Glomerular visceral epithelial cell (primary cell): Measurements from ENCODE around the gene ALPG.
"Not testable (repeated sequence)": the region's sequence is repeated elsewhere in the genome, so short reads cannot be mapped to it uniquely, and the experiment has no call there.

Experiments used
- DNase-seq: peaks from one replicate; pipeline ENCODE4 v3.0.0-alpha.2; 2016; ENCODE audit errors: extremely low spot score

Gene ALPG

DNA sequence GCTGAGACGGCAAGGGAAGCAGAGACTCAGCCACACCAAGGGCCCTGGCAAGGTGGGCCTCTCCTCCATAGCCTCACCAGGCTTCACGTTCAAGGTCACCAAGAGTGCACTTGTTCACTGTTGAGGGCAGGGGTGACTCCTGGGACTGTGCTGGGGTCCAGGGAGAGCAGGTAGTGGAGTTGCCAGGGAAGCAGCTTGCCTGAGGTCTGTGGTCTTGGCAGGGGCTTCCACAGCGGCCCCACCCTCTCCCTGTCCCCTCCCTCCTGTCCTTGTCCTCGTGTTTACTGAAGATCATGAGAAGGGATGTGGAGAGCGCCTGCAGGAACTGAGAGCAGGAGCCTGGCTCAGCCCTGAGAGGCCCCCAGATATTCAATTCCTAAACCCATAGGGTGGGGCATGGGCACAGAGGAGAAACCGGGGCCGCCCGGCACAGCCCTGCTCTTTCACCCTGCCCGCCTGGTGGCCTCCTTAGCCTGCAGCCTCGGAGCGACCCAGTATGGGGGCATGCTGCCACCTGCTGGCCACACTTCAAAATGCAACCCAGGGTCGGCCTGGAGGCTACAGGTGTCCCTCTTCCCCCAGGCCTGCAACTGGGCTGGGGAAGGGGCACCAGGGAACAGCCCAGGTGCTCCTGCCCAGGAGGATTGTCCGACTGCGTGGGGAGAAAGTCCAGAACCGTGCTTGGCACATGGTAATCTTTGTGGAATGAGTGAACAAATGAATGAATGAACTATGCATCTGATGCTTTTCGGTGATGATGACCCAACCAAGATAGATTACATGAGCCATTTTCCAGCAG is 33.8 kb downstream of the ALPG start:
- peak; percentile 81 for DNase-seq

DNA sequence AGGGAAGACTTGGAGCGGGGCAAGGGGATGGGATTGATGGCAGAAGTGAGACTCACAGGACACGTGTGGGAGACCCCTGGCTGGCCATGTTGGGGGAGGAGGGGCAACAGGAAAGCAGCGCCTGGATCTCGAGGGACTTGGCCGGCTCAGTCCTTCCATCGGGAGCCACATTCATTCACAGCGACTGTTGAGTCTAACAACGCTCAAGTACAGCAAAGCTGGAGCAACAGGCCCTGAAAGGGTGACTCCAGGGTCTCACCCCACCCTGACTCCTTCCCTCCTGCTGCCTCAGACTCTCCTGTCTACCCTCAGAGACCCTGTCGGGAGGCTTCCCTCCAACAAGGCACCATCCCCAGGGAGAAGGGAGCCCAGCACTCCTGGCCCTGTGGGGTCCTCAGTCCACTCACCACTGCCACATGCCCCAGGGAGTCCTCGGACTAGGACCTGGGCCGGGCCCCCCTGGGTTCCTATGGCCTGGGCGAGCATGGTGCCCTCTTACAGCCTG is 34.6 kb downstream of the ALPG start:
- DNase-seq = no peak

DNA sequence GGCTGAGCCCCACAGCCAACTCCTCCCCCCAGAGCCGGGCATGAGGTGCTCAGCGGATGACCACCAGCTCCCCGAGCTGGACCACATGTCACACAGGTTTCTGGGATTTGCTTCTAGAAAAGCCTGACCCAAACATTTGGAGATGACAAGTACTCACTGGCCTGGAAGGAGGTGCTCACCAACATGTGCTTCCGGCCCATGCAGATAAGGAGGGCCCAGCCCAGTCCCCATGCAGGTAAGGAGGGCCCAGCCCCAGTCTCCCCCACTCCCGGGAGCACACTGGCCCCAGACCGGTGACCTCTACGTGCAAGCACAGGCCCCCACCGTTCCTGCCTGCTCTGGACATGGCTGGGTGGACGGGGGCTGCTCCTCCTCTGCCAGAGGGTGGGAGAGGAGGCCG is 35.3 kb downstream of the ALPG start:
- DNase-seq = not testable (repeated sequence)

DNA sequence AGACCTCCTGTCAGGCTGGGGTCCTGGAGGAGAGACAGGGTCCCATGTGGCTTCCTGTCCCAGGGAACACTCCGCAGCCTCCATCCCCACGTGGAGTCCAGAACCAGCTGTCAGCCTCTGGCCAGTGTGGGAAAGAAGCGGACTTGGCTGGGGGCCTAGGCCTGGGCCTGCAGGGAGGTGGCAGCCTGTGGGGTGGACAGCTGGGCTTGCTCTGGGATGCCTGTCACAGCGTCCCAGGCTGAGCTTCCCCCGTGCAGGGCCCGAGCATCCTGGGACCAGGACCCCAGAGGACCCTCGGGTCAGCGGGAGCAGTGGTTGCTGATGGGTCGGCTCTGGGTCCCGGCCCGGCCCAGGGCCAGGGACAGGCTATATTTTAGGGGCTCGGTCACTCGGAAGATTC is 35.8 kb downstream of the ALPG start:
- not testable (repeated sequence) for DNase-seq

DNA sequence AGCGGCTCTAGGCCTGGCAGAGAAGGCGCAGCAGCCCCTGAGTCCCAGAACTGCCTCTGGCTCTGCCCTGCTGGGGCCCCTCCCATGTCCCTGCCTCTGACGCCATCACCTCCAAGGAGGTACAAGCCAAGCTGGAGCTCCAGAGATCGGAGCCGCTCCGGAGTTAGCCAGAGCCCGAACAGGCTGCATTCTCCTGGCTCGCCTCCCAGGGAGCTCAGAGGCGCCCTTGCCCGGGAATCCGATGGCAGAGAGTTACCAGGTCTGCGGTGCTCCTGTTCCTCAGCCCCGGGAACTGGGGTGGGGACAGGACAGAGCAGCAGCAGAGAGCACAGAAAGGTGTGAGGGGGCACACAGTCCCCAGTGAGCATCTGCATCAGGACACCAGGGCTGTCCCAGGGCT is 36.4 kb downstream of the ALPG start:
- not testable (repeated sequence) for DNase-seq

DNA sequence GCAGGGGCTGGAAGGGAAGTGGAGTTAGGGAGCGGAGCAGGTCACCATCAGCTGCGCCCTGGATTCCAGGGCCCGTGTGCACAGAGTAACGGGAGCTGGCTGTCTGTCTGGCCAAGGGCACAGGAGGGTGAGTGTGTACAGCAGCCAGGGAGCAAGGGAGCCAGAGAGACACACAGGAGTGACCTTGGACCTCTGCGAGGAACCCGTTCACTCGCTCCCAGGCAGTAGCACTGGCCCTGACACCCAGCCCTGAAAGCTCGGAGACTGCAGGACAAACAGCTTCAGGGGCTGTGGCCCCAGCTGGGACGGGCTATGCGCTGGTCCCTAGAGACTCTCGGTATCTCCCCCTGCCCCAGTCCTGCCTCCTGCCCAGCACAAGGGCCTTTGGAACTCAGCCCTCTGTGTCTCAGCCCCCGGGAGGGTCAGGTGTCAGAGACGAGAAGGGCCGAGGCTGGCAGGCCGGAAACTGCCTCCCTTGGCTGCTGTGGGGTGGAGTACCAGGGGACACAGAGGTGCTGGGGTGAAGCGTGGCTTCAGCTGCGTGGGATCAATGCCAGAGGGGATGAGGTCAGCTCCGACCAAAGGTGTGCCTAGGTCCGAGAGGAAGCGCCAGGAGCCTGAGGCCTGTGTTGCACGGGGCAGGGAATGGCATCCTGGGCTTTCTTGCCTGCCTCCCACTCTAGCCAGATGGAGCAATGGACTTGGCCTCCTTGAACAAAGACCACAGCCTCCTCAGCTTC is 37.2 kb downstream of the ALPG start:
- not testable (repeated sequence) for DNase-seq

DNA sequence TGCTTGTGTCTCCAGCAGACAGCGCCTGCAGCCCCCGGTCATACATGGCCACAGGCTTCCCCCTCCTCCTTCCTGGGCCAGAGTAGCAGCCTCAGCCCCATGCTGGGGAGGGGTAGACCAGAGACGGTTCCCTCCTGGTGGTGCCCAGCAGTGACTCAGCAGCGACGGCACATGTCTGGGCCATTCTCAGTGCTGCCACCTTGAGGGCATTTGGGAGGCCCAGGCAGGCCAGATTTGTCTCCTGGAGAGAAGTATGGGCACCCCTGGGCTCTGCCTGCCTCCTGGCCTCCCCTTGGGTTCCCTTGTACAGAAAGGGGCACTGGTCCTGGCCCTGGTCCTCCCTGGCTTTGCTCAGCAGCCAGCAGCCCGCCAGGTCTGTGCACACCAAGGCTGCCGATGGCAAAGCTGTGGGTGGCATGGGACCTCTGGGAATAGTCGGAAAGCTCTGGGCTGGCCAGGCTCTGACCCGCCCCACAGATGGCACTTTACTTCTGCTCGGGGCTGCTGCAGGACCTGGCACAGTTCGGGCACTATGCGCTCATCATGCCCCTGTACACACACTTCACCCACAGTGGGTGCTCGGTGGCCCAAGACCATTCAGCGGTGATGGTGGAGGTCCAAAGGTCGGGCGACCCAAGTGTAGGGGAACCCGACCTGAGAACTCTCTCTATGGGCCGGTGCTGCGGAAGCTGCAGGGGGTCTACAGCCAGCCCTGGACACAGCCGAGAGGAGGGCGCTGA is 37.9 kb downstream of the ALPG start:
- DNase-seq = peak; percentile 60

DNA sequence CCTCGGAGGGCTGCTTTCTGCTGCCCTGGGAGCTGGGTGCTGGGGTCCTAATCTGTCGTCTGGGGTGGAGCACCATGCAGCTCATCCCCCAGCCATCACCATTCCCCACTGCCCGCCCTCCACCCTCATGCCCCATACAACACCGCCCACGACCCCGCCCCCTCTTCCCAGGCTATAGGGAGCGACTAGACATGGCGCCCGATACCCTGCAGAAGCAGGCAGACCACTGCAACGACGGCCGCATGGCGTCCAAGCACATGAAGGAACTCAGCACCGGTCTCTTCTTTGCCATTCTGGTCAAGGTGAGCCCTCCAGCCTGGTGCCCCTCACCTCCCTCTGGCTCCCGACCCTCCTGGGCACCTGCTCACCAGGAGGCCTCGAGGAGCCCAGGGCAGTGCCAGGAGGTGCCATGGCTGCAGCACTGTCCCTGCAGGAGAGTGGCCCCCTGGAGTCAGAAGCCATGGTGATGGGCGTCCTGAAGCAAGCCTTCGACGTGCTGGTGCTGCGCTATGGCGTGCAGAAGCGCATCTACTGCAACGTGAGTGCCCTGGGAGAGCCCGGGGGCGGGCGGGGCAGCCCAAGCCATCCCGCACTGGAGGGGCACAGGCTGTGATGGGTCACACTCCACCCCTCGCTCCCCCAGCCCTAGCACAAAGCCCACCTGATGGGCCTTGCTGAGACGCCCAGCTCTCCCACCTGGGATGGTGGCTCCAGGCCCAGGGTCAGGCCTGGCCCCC is 38.7 kb downstream of the ALPG start:
- DNase-seq = not testable (repeated sequence)

DNA sequence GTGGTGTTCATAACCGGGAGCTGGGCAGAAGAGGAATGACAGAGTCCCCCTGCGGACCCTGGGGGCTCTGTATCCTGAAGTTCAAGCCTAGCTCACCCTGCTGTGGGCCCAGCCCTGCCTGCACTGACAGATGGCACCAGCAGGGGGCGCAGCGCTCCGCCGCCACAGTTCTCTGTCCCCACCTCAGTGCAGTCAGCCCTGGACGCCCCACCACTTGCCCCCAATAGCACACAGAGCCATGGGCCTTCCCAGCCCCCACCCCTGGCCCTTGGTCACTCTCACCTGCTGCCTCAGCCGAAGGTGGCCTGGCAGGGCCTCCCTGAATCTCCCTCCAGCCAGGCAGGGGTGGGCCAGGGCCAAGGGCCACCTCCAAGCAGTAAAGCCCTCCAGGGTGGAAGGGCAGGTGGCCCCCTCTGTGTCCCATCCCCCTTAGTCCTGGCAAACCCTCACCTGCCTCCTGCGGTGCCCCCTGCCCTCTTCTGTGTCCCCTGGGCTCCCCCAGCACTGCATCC is 39.7 kb downstream of the ALPG start:
- DNase-seq = not testable (repeated sequence)

DNA sequence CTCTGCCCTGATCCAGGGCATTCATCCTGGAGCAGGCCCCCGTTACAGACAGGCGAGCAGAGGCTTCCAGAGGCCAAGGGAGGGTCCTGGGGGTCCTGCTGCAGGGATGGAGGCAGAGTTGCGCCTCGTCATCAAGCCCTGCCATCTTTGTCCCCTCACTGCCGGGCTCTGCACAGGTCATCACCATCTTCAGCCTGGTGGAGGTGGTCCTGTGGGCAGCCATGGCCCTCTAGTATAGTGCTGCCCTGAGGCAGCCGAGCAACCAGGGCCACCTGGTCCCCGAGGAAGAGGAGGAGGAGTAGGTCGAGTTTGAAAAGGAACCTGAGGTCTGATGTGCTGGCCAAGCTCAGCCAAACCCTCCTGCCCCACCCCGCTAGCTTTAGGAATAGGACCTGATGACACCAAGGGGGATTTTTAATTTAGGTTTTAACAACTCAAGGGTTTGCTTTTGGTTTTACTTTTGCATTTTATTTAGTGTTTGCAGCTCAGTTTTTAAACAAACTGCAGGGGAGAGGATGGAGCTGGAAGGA is 40.5 kb downstream of the ALPG start:
- DNase-seq = no peak

DNA sequence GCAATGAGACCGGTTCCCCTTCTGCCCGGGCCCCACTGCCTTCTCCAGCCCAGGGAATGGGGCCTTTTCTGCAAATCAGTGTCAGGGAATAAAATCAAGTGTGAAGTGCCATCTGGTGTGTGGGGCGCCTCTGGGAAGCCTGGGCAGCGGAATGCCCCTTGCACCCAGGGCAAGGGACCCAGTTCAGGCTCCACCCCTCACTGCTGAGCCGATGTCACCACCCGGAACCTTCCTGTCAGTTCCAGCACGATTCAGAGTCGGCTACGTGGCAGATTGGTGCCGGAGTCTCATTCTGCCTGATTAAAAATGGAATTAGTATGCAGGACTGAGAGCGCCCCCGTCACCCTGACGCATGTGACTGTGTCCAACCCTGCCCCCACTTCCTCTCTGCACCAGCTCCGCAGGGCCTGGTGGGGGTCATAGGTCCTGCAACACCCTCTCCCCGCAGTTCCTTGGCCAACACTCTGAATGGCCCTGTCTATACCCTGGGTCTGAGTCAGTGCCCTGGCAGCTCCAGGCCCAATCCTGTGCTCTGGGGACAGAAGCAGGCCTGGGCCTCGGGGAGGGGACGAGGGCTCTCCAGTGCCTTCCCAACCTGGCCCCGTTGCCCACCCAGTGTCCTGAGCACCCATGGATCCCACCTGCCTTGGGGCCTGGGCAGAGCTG is 41.1 kb downstream of the ALPG start:
- DNase-seq = no peak

DNA sequence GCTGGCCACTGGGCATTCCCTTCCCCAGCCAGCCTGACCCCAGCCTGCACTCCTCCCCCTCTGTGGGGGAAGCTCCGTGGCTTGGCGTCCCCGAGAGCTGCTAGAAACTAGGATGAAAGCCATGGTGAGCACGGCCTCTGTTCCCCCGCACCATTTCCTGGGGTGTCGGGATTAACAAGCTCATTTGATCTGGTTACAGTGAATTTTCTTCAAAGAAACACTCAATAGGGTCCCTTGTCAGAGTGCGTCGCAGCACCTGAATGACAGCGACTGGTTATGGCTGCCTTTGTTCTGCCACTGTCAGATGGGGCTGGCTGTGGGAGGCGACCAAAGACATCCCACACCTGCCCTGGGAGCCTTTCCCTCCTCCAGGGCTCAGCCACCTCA is 41.7 kb downstream of the ALPG start:
- DNase-seq = no peak

DNA sequence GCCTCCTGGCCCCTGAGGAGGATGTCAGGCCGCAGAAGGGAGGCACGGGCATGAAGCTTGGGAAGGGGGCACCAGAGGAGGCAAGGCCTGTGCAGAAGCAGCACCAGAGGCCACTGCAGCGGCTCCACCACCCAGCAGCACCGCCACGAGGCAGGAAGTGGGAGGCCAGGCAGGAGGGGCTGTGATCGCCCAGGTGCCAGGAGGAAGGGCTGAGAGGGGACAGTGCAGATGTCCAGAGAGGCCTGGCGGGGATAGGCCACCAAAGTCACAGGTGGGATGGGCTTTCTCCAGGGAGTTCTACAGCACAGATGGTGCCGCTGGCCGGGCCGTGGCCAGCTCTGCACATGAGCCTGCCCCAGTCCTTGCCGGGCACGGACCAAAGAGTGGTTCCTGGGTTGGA is 43.3 kb downstream of the ALPG start:
- no peak for DNase-seq

DNA sequence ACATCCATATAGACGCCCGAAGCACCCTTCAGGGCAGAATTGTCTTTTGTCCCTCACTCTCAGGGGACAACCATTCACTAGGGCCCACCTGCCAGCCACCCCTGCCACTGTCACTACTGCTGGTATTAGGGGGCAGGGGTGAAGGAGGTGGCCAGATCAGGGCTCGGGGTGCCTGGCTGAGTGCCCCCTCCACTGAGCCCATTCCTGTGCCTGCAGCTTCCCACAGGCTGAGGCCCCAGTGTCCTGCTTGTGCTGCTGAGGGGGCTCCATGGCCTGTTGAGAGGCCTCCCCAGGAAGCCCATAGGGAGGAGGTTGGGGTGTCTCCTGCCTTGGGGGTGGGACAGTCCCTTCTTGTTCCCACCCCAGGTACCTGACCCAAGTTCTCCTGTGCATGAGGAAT is 45.0 kb downstream of the ALPG start:
- not testable (repeated sequence) for DNase-seq

DNA sequence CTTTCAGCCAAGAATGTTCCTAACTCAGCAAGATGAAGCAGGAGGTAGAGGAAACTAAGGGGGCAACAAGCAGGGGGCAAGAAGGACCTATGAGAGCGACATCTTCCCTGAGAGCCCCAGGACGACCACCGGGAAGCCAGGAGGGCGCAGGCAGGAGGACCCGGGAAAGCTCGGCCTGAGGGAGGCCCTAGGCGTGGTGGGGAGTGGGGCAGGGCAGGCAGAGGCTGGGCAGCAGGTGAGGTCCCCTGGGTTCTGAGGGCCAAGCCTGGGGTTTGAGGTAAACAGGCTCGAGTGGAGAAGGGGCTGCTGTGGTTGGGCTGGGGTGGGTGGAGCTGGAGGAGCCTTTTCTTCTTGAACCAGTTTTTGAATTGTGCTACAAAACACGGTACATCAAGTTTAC is 48.0 kb downstream of the ALPG start:
- DNase-seq = no peak

DNA sequence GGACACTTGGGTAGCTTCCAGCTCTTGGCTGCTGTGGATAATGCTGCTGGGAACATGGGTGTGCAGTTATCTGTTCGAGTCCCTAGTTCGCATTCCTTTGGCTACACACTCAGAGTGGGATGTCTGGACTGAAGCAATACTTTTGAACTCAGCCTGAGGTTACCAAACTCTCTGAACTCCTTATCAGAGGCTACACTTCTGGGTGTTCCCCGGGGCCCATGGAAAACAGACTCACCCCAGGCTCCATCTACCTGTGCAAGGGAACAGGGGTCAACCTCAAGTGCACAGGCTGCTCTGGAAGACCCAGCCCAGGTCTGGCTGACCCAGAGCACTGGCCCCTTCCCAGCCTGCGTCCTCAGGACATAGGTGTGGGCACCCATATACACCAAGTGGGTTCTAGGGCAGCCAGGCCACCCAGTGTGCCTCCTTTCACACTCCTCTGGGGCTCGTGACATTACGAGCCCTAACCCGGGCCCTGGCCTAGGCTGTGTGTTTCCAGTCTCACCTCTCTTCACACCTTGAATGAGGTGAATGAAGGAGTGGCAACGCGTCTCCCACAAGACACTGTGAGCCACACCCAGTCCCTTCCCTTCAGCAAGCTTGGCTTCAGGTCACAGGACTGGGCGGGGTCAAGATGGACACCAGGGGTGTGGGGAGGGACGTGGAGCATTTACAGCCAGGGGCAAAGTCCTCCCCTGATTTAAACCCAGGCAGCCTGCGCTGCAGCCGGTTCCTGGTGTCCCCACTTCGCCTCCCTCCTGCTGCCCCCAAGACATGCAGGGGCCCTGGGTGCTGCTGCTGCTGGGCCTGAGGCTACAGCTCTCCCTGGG is 49.0 kb downstream of the ALPG start, which contains the start of gene ALPI:
ALPI (plus strand) TSS at position 728 of the 830 bp plus-strand sequence; CDS start at position 775, 47 bp downstream.
- no peak for DNase-seq

DNA sequence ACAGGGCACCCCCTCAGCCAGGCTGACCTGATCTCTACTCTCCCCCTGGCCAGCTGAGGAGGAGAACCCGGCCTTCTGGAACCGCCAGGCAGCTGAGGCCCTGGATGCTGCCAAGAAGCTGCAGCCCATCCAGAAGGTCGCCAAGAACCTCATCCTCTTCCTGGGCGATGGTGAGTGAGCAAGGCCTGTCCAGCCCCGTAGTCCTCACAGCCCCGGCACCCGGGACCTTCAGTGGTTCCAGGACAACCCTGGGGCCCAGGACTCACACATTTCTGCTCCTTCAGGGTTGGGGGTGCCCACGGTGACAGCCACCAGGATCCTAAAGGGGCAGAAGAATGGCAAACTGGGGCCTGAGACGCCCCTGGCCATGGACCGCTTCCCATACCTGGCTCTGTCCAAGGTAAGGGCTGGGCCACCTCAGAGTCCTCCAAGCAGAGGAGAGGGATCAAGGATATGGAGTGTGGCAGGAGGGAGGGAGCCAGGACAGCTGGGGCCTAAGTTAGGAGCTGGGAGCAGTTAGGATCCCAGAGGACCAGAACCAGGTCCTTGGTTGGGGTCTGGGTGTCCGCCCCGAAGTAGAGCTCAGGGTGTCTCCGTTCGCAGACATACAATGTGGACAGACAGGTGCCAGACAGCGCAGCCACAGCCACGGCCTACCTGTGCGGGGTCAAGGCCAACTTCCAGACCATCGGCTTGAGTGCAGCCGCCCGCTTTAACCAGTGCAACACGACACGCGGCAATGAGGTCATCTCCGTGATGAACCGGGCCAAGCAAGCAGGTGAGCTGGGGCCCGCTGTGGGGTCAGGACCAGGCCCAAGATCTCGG is 49.9 kb downstream of the ALPG start:
- no peak for DNase-seq

DNA sequence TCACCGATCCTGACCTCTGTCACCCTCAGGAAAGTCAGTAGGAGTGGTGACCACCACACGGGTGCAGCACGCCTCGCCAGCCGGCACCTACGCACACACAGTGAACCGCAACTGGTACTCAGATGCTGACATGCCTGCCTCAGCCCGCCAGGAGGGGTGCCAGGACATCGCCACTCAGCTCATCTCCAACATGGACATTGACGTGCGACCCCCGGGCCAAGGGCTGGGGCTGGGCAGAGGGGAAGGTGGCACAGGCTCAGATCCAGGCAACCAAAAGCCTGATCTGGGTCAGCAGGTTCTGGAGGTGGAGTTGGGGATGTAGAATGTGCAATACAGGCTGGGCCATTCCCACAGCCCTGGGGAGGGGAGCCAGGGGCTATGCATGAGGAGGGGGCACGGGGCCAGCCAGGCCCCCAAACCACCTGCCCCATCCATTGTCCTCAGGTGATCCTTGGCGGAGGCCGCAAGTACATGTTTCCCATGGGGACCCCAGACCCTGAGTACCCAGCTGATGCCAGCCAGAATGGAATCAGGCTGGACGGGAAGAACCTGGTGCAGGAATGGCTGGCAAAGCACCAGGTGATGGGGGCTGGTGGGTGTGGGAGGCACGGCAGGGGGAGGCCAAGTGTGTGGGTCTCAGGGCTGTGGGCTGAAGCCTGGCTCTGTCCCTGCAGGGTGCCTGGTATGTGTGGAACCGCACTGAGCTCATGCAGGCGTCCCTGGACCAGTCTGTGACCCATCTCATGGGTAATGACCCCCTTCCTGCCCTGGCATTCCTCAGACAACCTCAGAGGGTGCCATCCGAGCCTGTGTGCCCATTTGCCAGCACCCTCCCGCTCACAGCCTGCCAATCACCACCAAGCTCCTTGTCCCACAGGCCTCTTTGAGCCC is 50.7 kb downstream of the ALPG start:
- DNase-seq = no peak
